ENCODE data around the gene BCKDK. TPM values are rescaled to one million over a fixed set of nuclear protein-coding genes. Genes with fewer than 3 reads are reported as not detected.

Gene BCKDK
- total RNA-seq, result 10 to 100 TPM; 31.8 to 33.6 (median 33.5) TPM

DNA sequence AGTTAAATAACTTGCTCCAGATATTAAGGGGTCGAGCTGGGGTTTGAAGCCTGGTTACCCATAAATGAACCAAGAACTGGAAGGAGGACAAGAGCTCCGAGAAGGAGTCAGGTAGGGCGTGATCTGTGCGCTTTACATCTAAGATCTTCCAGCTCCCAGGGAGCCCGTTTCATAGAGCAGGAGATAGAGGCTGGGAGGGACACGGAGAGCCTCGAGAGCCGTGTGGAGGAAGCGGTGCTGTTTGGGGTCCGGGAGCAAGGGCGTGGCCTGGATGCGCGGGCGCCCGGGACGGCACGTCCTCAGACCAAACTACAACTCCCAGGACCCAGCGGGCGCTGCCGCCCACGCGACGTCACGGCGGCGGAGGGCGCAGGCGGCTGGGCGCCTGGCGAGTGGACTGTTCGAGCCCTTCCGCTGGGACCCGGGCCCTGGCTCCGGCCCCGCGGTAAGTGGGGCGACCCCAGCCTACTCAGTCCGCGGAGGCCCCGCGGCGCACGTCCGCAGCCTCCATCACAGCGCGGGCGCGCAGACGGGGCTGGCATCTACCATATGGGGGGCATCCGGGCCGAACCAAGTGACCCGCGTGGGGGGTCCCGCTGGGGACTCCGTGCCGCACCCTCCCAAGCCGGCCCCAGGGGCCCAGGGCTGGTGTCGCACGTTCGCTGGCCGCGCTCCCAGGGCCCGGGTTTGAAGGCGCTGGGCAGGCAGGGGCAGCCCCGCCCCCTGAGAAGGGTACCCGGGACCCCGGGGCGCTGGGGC is at the start of gene BCKDK:
BCKDK (plus strand) TSS at position 352 of the 759 bp plus-strand sequence. CDS start 838 bp downstream, outside the sequence.
- Histone ChIP-seq H3K36me3 (peaks cover 4% of the 10 kb centered on the region), H3K27me3 (no peaks in the 10 kb centered on the region), H3K4me1 (no peaks in the 10 kb centered on the region), H3K4me3 (peak within 1 kb of the TSS; percentile 84 to 99 (median 99)), H3K9me3 (no peaks in the 10 kb centered on the region), H3K27ac (peak within 1 kb of the TSS; percentile 87 to 91)
- intact Hi-C loops (cut with DNase I; ENCODE audit: low total_unique reads), result no loop called here
- TF ChIP-seq POLR2AphosphoS5 (IDR thresholded peaks at IDR 0.05) (peak; percentile 10 to 69 (median 45)), POLR2A (IDR thresholded peaks at IDR 0.05) (peak; percentile 46), CTCF (IDR thresholded peaks at IDR 0.05) (no peak)
- no peak for DNase-seq (ENCODE audit: low spot score in 2 of 2)

DNA sequence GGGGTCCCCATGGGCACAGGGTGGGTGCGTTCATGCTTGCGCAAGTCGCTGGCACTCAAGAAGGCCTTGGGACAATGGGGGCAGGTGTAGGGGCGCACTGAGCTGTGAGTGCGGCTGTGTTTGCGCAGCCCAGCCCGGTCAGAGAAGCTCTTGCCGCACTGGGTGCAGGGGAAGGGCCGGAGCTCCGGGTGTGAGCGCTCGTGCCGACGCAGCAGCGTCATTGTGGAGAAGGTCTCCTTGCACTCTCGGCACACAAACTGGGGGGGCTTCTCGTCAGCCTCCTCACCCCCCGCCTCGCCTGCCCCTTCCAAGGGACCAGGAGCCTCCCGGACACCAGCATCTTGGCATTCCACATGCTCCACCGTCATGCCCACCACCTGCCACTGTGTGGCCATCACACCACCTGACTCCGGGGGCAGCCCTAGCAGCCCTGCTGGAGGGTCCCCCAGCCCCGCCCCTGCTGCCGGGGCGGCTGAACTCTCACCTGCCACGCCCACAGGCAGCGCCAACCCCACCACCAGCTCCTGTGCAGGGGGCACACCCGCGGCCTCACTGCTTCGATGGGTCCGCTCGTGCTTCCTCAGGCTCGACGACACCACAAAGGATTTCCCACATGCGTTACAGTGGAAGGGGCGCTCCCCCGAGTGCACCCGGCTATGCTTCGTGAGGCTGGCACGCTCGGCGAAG is 46.9 kb upstream of the BCKDK start:
- no peaks in the 10 kb centered on the region for H3K4me1 ChIP-seq

GRCh38 chr16:31061813-31062440 is 46.3 kb upstream of the BCKDK start:
- no peaks in the 10 kb centered on the region for H3K4me1 ChIP-seq
- intact Hi-C loops (cut with DNase I; ENCODE audit: low total_unique reads), result no loop called here
- no peak for TF ChIP-seq CTCF (IDR thresholded peaks at IDR 0.05)
- no peak for DNase-seq (ENCODE audit: low spot score in 2 of 2)
- no peak overlapping the region for H3K27ac ChIP-seq
- no peaks in the 10 kb centered on the region for H3K27me3 ChIP-seq
- no peaks in the 10 kb centered on the region for H3K9me3 ChIP-seq
- H3K4me3 ChIP-seq, result no peak overlapping the region
- H3K36me3 ChIP-seq, result no peaks in the 10 kb centered on the region

More for the DNA sequence above, 46.9 kb upstream of the BCKDK start:
- TF ChIP-seq POLR2AphosphoS5 (IDR thresholded peaks at IDR 0.05), result no peak
- no peak for TF ChIP-seq CTCF (IDR thresholded peaks at IDR 0.05)
- TF ChIP-seq POLR2A (IDR thresholded peaks at IDR 0.05), result no peak
- Histone ChIP-seq H3K27ac (no peak overlapping the region), H3K36me3 (no peaks in the 10 kb centered on the region), H3K4me3 (no peak overlapping the region), H3K27me3 (no peaks in the 10 kb centered on the region), H3K9me3 (no peaks in the 10 kb centered on the region)
- intact Hi-C loops (cut with DNase I; ENCODE audit: low total_unique reads), result no loop called here
- DNase-seq (ENCODE audit: low spot score in 2 of 2), result no peak

GRCh38 chr16:31063495-31063842 is 44.7 kb upstream of the BCKDK start:
- DNase-seq (ENCODE audit: low spot score in 2 of 2), result no peak
- Histone ChIP-seq H3K4me3 (no peak overlapping the region), H3K27ac (no peak overlapping the region)

More at GRCh38 chr16:31063495-31063842, 44.7 kb upstream of the BCKDK start:
- Histone ChIP-seq H3K4me1 (no peaks in the 10 kb centered on the region), H3K36me3 (no peaks in the 10 kb centered on the region), H3K9me3 (no peaks in the 10 kb centered on the region), H3K27me3 (no peaks in the 10 kb centered on the region)
- TF ChIP-seq POLR2A (IDR thresholded peaks at IDR 0.05) (no peak), POLR2AphosphoS5 (IDR thresholded peaks at IDR 0.05) (no peak), CTCF (IDR thresholded peaks at IDR 0.05) (no peak)
- intact Hi-C loops (cut with DNase I; ENCODE audit: low total_unique reads), result no loop called here

Measured in breast epithelium (tissue), 4 donors.